GM23338 (cell line): ENCODE measurements around the gene CCDC117. TPM values are rescaled to one million over a fixed set of nuclear protein-coding genes. Genes with fewer than 3 reads are reported as not detected.

Experiments
- ATAC-seq: fragments of 200-7000 bp; cut with Tn5 transposase; 3 replicates; pipeline ENCODE4 v1.9.1; 2020
- DNase-seq: peaks from one replicate; pipeline ENCODE4 v3.0.0-alpha.2; 2015; ENCODE audit warnings: low spot score
- H2AFZ ChIP-seq: fragments of 200-600 bp; sonication (generic); 2 replicates; pipeline ENCODE4 v1.8.0; 2016; ENCODE audit warnings: antibody characterized with exemption, mild to moderate bottlenecking, moderate library complexity
- H3F3A ChIP-seq: fragments of 200-600 bp; sonication (generic); replicated peaks from 2 replicates; pipeline ENCODE4 v1.8.0; 2017; ENCODE audit warnings: antibody characterized with exemption, mixed run types, low read depth
- H3K27ac ChIP-seq: fragments of 200-600 bp; sonication (generic); 2 replicates; pipeline ENCODE4 v1.6.1; 2016; ENCODE audit warnings: low read depth
- H3K27me3 ChIP-seq: fragments of 200-600 bp; sonication (generic); 2 replicates; pipeline ENCODE4 v1.8.0; 2016; ENCODE audit warnings: mild to moderate bottlenecking, mixed run types, moderate library complexity; ENCODE audit not compliant: insufficient read depth
- H3K36me3 ChIP-seq: fragments of 200-600 bp; sonication (generic); 2 replicates; pipeline ENCODE4 v1.8.0; 2016; ENCODE audit warnings: mild to moderate bottlenecking; ENCODE audit not compliant: insufficient read depth
- H3K4me1 ChIP-seq: fragments of 200-600 bp; sonication (generic); 2 replicates; pipeline ENCODE4 v1.8.0; 2016; ENCODE audit warnings: mild to moderate bottlenecking, moderate library complexity; ENCODE audit not compliant: insufficient read depth
- H3K4me2 ChIP-seq: fragments of 200-600 bp; sonication (generic); 2 replicates; pipeline ENCODE4 v1.7.1; 2017; ENCODE audit warnings: mixed run types
- H3K4me3 ChIP-seq: fragments of 200-600 bp; sonication (generic); 2 replicates; pipeline ENCODE4 v1.6.1; 2016; ENCODE audit warnings: mixed run types
- H3K79me2 ChIP-seq: fragments of 200-600 bp; sonication (generic); replicated peaks from 2 replicates; pipeline ENCODE4 v1.8.0; 2017; ENCODE audit warnings: mild to moderate bottlenecking; ENCODE audit not compliant: insufficient read depth
- H3K9me2 ChIP-seq: fragments of 200-600 bp; sonication (generic); 2 replicates; pipeline ENCODE4 v1.8.0; 2017; ENCODE audit not compliant: insufficient read depth
- H4K20me1 ChIP-seq: fragments of 200-600 bp; sonication (generic); replicated peaks from 2 replicates; pipeline ENCODE4 v1.8.0; 2017; ENCODE audit warnings: mild to moderate bottlenecking; ENCODE audit not compliant: insufficient read depth
- H3K27ac Mint-ChIP-seq: 2 replicates; pipeline ENCODE4 v1.8.0; 2020; ENCODE audit warnings: inconsistent platforms, mild to moderate bottlenecking, moderate library complexity, mixed read lengths
- H3K27me3 Mint-ChIP-seq: 3 replicates; pipeline ENCODE4 v1.8.0; 2022; ENCODE audit warnings: low read depth, mild to moderate bottlenecking, moderate library complexity, mixed read lengths, inconsistent platforms; ENCODE audit not compliant: insufficient read depth, poor library complexity
- H3K36me3 Mint-ChIP-seq: 3 replicates; pipeline ENCODE4 v1.8.0; 2021; ENCODE audit warnings: low read depth, mild to moderate bottlenecking, inconsistent platforms, moderate library complexity, mixed read lengths
- H3K4me1 Mint-ChIP-seq: 3 replicates; pipeline ENCODE4 v1.8.0; 2020; ENCODE audit warnings: mild to moderate bottlenecking, inconsistent platforms, mixed read lengths
- H3K4me3 Mint-ChIP-seq: 3 replicates; pipeline ENCODE4 v1.8.0; 2021; ENCODE audit warnings: moderate library complexity, mild to moderate bottlenecking, inconsistent platforms, mixed read lengths
- H3K9me3 Mint-ChIP-seq: 3 replicates; pipeline ENCODE4 v1.8.0; 2020; ENCODE audit warnings: moderate library complexity, mild to moderate bottlenecking, inconsistent platforms, mixed read lengths
- EZH2phosphoT487 ChIP-seq: fragments of 200-600 bp; sonication (generic); IDR thresholded peaks from one replicate; pipeline ENCODE4 v1.8.1; 2018; ENCODE audit warnings: antibody characterized with exemption; ENCODE audit not compliant: unreplicated experiment
- JUNB ChIP-seq: IDR thresholded peaks from one replicate; pipeline ENCODE4 v1.6.1; 2016; ENCODE audit warnings: antibody characterized with exemption; ENCODE audit not compliant: unreplicated experiment
- NANOG ChIP-seq: IDR thresholded peaks from 2 replicates; pipeline ENCODE4 v1.6.1; 2016; ENCODE audit warnings: antibody characterized with exemption, borderline replicate concordance
- POLR2AphosphoS5 ChIP-seq: IDR thresholded peaks from 2 replicates; pipeline ENCODE4 v1.6.1; 2016; ENCODE audit warnings: antibody characterized with exemption, low read depth
- ZNF114 ChIP-seq: fragments of 250-450 bp; sonication (Bioruptor Pico); IDR thresholded peaks from 2 replicates; pipeline ENCODE4 v1.5.0; 2020; ENCODE audit warnings: mild to moderate bottlenecking, moderate library complexity
- ZNF331 ChIP-seq: fragments of 250-450 bp; sonication (Bioruptor Pico); IDR thresholded peaks from 2 replicates; pipeline ENCODE4 v1.5.0; 2020; ENCODE audit warnings: low read depth, mild to moderate bottlenecking, moderate library complexity
- polyA plus RNA-seq: library from polyadenylated mRNA; unstranded; fragments of >200 nt; fragmentation: Nextera tagmentation; extraction: Ambion mirVana; gene quantifications from 2 replicates; pipeline ENCODE4 v1.2.1, GENCODE V29; 2016
- total RNA-seq: library from RNA; depleted of rRNA; stranded (reverse); fragments of >200 nt; shearing (Covaris generic); gene quantifications from 2 replicates; pipeline ENCODE4 v1.2.3, GENCODE V29; 2014
- TF ChIP-seq, protein P1 (sequence below): IDR thresholded peaks from one replicate; pipeline ENCODE4 v1.6.1; 2018; ENCODE audit warnings: antibody characterized with exemption; ENCODE audit not compliant: unreplicated experiment
- TF ChIP-seq, protein P2 (sequence below): fragments of 250-450 bp; sonication (Bioruptor Pico); IDR thresholded peaks from 2 replicates; pipeline ENCODE4 v1.5.0; 2020; ENCODE audit warnings: mild to moderate bottlenecking, moderate library complexity
- TF ChIP-seq, protein P3 (sequence below), 2 experiments: fragments of 200-600 bp in 1 of 2; sonication (generic) in 1 of 2; conservative IDR thresholded peaks; 2 replicates each; pipeline versions ENCODE4 v1.5.1 to v1.6.1; 2016 to 2017; ENCODE audit warnings: antibody characterized with exemption in 2 of 2, low read depth in 2 of 2, mild to moderate bottlenecking in 2 of 2, moderate library complexity in 1 of 2

CCDC117 gene
- total and polyA plus RNA-seq, 2 experiments from 2014 or later, result 23.9 to 54.1 TPM

GRCh38 chr22:28817919-28818859, 45.7 kb downstream of the CCDC117 start:
- H3K9me3 Mint-ChIP-seq, result no peaks in the 10 kb centered on the region
- H4K20me1 ChIP-seq, result no peaks in the 10 kb centered on the region
- H3K9me2 ChIP-seq, result no peaks in the 10 kb centered on the region
- H3K27me3 ChIP-seq, result no peaks in the 10 kb centered on the region
- H3K4me2 ChIP-seq, result no peak overlapping the region
- no peaks in the 10 kb centered on the region for H3K36me3 Mint-ChIP-seq
- ATAC-seq (no peak; the same call in 2 of the 3 replicates), DNase-seq (peak; percentile 20)
- peak overlapping the region; percentile 46; the same call in 1 of the 2 replicates for H3K27ac ChIP-seq
- peak overlapping the region; percentile 73; the same call in 1 of the 2 replicates for H3K27ac Mint-ChIP-seq
- H3K79me2 ChIP-seq, result no peaks in the 10 kb centered on the region
- no peaks in the 10 kb centered on the region for H3F3A ChIP-seq
- H3K27me3 Mint-ChIP-seq, result peaks cover 13% of the 10 kb centered on the region
- H3K4me3 ChIP-seq, result no peak overlapping the region
- no peak overlapping the region for H3K4me3 Mint-ChIP-seq
- H2AFZ ChIP-seq, result no peak overlapping the region
- no peaks in the 10 kb centered on the region for H3K36me3 ChIP-seq
- peaks cover 14% of the 10 kb centered on the region for H3K4me1 Mint-ChIP-seq
- no peaks in the 10 kb centered on the region; the same call in none of the 2 replicates for H3K4me1 ChIP-seq
- TF ChIP-seq JUNB, result no peak
- no peak for TF ChIP-seq POLR2AphosphoS5
- TF ChIP-seq, protein P1, sequence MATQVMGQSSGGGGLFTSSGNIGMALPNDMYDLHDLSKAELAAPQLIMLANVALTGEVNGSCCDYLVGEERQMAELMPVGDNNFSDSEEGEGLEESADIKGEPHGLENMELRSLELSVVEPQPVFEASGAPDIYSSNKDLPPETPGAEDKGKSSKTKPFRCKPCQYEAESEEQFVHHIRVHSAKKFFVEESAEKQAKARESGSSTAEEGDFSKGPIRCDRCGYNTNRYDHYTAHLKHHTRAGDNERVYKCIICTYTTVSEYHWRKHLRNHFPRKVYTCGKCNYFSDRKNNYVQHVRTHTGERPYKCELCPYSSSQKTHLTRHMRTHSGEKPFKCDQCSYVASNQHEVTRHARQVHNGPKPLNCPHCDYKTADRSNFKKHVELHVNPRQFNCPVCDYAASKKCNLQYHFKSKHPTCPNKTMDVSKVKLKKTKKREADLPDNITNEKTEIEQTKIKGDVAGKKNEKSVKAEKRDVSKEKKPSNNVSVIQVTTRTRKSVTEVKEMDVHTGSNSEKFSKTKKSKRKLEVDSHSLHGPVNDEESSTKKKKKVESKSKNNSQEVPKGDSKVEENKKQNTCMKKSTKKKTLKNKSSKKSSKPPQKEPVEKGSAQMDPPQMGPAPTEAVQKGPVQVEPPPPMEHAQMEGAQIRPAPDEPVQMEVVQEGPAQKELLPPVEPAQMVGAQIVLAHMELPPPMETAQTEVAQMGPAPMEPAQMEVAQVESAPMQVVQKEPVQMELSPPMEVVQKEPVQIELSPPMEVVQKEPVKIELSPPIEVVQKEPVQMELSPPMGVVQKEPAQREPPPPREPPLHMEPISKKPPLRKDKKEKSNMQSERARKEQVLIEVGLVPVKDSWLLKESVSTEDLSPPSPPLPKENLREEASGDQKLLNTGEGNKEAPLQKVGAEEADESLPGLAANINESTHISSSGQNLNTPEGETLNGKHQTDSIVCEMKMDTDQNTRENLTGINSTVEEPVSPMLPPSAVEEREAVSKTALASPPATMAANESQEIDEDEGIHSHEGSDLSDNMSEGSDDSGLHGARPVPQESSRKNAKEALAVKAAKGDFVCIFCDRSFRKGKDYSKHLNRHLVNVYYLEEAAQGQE, result no peak
- TF ChIP-seq ZNF114 (CRISPR knock-in tag), result no peak
- no peak for TF ChIP-seq EZH2phosphoT487
- no peak for TF ChIP-seq NANOG
- TF ChIP-seq, protein P2, sequence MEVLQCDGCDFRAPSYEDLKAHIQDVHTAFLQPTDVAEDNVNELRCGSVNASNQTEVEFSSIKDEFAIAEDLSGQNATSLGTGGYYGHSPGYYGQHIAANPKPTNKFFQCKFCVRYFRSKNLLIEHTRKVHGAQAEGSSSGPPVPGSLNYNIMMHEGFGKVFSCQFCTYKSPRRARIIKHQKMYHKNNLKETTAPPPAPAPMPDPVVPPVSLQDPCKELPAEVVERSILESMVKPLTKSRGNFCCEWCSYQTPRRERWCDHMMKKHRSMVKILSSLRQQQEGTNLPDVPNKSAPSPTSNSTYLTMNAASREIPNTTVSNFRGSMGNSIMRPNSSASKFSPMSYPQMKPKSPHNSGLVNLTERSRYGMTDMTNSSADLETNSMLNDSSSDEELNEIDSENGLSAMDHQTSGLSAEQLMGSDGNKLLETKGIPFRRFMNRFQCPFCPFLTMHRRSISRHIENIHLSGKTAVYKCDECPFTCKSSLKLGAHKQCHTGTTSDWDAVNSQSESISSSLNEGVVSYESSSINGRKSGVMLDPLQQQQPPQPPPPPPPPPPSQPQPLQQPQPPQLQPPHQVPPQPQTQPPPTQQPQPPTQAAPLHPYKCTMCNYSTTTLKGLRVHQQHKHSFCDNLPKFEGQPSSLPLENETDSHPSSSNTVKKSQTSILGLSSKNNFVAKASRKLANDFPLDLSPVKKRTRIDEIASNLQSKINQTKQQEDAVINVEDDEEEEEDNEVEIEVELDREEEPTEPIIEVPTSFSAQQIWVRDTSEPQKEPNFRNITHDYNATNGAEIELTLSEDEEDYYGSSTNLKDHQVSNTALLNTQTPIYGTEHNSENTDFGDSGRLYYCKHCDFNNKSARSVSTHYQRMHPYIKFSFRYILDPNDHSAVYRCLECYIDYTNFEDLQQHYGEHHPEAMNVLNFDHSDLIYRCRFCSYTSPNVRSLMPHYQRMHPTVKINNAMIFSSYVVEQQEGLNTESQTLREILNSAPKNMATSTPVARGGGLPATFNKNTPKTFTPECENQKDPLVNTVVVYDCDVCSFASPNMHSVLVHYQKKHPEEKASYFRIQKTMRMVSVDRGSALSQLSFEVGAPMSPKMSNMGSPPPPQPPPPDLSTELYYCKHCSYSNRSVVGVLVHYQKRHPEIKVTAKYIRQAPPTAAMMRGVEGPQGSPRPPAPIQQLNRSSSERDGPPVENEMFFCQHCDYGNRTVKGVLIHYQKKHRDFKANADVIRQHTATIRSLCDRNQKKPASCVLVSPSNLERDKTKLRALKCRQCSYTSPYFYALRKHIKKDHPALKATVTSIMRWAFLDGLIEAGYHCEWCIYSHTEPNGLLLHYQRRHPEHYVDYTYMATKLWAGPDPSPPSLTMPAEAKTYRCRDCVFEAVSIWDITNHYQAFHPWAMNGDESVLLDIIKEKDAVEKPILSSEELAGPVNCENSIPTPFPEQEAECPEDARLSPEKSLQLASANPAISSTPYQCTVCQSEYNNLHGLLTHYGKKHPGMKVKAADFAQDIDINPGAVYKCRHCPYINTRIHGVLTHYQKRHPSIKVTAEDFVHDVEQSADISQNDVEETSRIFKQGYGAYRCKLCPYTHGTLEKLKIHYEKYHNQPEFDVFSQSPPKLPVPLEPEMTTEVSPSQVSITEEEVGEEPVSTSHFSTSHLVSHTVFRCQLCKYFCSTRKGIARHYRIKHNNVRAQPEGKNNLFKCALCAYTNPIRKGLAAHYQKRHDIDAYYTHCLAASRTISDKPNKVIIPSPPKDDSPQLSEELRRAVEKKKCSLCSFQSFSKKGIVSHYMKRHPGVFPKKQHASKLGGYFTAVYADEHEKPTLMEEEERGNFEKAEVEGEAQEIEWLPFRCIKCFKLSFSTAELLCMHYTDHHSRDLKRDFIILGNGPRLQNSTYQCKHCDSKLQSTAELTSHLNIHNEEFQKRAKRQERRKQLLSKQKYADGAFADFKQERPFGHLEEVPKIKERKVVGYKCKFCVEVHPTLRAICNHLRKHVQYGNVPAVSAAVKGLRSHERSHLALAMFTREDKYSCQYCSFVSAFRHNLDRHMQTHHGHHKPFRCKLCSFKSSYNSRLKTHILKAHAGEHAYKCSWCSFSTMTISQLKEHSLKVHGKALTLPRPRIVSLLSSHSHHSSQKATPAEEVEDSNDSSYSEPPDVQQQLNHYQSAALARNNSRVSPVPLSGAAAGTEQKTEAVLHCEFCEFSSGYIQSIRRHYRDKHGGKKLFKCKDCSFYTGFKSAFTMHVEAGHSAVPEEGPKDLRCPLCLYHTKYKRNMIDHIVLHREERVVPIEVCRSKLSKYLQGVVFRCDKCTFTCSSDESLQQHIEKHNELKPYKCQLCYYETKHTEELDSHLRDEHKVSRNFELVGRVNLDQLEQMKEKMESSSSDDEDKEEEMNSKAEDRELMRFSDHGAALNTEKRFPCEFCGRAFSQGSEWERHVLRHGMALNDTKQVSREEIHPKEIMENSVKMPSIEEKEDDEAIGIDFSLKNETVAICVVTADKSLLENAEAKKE (CRISPR knock-in tag), result no peak
- TF ChIP-seq, protein P3, sequence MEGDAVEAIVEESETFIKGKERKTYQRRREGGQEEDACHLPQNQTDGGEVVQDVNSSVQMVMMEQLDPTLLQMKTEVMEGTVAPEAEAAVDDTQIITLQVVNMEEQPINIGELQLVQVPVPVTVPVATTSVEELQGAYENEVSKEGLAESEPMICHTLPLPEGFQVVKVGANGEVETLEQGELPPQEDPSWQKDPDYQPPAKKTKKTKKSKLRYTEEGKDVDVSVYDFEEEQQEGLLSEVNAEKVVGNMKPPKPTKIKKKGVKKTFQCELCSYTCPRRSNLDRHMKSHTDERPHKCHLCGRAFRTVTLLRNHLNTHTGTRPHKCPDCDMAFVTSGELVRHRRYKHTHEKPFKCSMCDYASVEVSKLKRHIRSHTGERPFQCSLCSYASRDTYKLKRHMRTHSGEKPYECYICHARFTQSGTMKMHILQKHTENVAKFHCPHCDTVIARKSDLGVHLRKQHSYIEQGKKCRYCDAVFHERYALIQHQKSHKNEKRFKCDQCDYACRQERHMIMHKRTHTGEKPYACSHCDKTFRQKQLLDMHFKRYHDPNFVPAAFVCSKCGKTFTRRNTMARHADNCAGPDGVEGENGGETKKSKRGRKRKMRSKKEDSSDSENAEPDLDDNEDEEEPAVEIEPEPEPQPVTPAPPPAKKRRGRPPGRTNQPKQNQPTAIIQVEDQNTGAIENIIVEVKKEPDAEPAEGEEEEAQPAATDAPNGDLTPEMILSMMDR (conservative IDR thresholded peaks at IDR 0.05; ENCODE audit: low read depth in 2 of 2), result no peak
- no peak for TF ChIP-seq ZNF331
